Measurements from ENCODE around the gene MAGI2. TPM values are rescaled to one million over a fixed set of nuclear protein-coding genes. Genes with fewer than 3 reads are reported as not detected.

Gene MAGI2
- total RNA-seq, 1 experiment from 2014 or later, result 0.84 TPM

- no peak for DNase-seq (ENCODE audit: low read depth)
- in situ Hi-C loops (cut with HindIII; ENCODE audit: low pct_unique_long_range_greater_than_20kb, low sequenced_read_pairs), result no loop called here
Measured at GRCh38 chr7:78441737-78442136, 1011.7 kb downstream of the MAGI2 start.

GRCh38 chr7:78438433-78438832, 1015.0 kb downstream of the MAGI2 start:
- in situ Hi-C loops (cut with HindIII; ENCODE audit: low pct_unique_long_range_greater_than_20kb, low sequenced_read_pairs), result no loop called here
- DNase-seq (ENCODE audit: low read depth), result no peak

DNA sequence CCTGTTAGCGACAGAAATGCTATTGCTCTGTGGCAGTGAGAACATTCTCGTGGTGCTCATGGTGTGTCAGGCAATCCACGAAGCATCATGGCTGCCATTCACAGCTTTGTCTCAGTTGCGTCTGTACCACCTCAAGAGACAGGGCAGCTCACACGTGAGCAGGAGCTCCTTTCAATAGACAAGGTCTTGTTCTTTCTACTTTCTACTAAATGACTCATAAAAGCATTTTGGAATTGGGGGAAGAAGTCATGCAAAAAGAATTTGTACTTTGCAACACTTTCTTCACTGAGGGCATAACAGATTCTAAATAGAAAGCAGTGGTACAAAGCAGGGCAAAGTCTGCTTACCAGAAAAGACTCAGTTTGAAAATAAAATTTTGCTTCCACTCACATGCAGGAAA, 1016.3 kb downstream of the MAGI2 start:
- in situ Hi-C loops (cut with HindIII; ENCODE audit: low pct_unique_long_range_greater_than_20kb, low sequenced_read_pairs), result no loop called here
- no peak for DNase-seq (ENCODE audit: low read depth)

DNA sequence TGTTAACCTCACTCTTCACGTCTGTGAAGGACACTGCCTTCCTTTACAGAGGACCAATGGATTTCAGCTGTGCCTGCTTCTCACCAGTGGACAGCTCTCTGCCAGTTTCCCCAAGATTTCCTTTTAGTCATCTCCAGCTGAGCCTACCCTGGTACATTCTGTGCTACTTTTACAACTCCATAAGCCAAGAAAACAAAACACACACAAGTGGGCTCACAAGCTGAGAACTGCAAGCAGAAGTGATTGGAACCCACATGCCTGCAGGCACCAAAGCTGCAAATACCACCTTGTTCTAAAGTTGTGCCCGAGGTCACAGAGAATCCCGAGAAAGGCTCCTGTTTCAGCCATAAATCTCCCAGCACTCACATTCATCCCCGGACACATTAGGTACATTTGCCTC, 1018.1 kb downstream of the MAGI2 start:
- DNase-seq (ENCODE audit: low read depth), result no peak
- in situ Hi-C loops (cut with HindIII; ENCODE audit: low pct_unique_long_range_greater_than_20kb, low sequenced_read_pairs), result no loop called here

DNA sequence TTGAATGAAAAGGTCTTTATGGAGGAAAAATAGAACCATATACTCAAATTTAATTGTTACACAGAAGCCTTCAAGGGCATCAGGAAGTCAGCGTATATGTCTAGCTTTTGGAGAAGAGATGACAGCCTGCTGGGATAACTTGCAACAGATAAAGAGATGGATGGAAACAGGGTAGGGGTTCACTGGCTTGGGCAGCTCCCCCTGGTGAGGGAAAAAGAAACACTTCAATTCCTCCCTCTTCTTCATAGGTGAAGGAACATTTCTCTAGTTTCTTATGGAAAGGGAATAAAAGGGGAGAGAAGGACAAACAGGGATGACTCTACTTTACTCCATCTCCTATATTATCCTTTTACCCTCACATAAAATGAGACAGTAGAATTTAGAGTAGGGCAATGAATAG, 1019.2 kb downstream of the MAGI2 start:
- in situ Hi-C loops (cut with HindIII; ENCODE audit: low pct_unique_long_range_greater_than_20kb, low sequenced_read_pairs), result no loop called here
- DNase-seq (ENCODE audit: low read depth), result no peak

- in situ Hi-C loops (cut with HindIII; ENCODE audit: low pct_unique_long_range_greater_than_20kb, low sequenced_read_pairs), result no loop called here
- DNase-seq (ENCODE audit: low read depth), result no peak
Measured at GRCh38 chr7:78433421-78433820, 1020.0 kb downstream of the MAGI2 start.

- in situ Hi-C loops (cut with HindIII; ENCODE audit: low pct_unique_long_range_greater_than_20kb, low sequenced_read_pairs), result no loop called here
- no peak for DNase-seq (ENCODE audit: low read depth)
Measured at GRCh38 chr7:78429878-78430277, 1023.6 kb downstream of the MAGI2 start.

- in situ Hi-C loops (cut with HindIII; ENCODE audit: low pct_unique_long_range_greater_than_20kb, low sequenced_read_pairs), result no loop called here
- DNase-seq (ENCODE audit: low read depth), result no peak
Measured at GRCh38 chr7:78427209-78427608, 1026.3 kb downstream of the MAGI2 start.

DNA sequence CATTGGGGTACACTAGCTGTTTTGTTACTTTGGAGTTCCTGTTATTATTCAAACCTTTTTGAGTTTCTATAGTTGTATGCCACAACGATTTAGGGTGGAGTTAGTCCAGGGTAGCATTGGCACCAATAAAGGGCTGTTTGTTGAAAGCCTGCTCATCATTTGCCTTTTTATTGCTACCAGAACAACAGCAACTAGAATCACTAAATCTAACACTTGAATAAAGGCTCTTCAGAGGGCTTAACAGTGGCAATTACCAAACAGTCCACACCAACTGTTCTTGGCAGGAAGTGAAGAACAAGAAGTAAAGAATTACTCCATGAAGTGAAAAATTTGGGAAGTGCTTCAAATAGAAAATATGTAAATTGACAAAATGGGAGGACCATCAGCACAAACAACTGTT, 1033.5 kb downstream of the MAGI2 start:
- in situ Hi-C loops (cut with HindIII; ENCODE audit: low pct_unique_long_range_greater_than_20kb, low sequenced_read_pairs), result no loop called here
- DNase-seq (ENCODE audit: low read depth), result no peak

DNA sequence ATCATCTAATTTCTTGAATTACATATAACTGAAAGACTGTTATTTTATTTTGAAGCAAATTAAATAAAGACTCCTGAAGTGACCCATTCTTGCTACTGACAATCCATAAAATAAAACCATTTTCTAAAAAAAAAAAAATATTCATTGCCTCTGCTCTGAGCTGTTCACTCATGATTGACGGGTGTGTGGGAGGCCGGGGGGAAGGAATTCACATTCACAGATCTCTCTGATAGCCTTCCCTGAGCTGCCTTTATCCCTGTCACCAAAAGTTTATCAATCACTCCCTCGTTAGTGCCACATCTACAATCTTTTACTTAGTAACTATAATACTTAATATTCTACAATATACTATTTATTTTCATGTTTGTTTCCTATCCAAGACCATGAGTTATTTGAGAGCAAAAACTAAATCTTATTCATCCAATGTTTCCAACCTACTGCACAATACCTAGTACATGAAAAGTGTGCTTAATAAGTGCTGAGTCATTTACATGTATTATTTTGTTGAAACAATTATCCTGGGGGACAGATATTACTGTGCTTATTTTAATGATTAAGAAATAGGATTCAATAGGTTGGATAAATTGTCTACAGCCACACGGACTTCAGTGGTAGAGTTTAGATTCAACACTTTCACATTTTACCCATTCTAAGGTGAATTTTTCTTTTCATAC, 1036.2 kb downstream of the MAGI2 start:
- in situ Hi-C loops (cut with HindIII; ENCODE audit: low pct_unique_long_range_greater_than_20kb, low sequenced_read_pairs), result no loop called here
- DNase-seq (ENCODE audit: low read depth), result no peak

DNA sequence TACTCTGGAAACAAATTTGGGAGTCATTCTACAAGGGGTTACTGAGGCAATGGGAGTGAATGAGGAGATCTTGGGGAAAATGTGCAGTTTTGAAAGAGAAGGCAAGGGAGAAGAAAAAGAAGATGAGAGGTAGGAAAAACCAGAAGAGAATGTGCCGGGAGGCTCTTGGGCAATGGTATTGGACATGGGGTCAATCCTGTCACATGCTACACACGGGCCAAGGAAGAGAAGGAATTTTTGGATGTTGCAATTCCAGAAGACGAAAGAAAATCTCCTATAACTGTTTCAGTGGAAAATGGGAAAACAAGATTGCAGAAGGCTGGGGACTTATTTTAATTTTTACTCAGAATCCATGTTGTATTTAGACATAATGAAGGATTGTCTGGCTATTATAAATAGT, 1039.9 kb downstream of the MAGI2 start:
- DNase-seq (ENCODE audit: low read depth), result no peak
- in situ Hi-C loops (cut with HindIII; ENCODE audit: low pct_unique_long_range_greater_than_20kb, low sequenced_read_pairs), result no loop called here

GRCh38 chr7:78412216-78412858, 1041.1 kb downstream of the MAGI2 start:
- no peak for DNase-seq (ENCODE audit: low read depth)
- in situ Hi-C loops (cut with HindIII; ENCODE audit: low pct_unique_long_range_greater_than_20kb, low sequenced_read_pairs), result no loop called here

GRCh38 chr7:78407031-78407430, 1046.4 kb downstream of the MAGI2 start:
- DNase-seq (ENCODE audit: low read depth), result no peak
- in situ Hi-C loops (cut with HindIII; ENCODE audit: low pct_unique_long_range_greater_than_20kb, low sequenced_read_pairs), result no loop called here

- in situ Hi-C loops (cut with HindIII; ENCODE audit: low pct_unique_long_range_greater_than_20kb, low sequenced_read_pairs), result no loop called here
- no peak for DNase-seq (ENCODE audit: low read depth)
Measured at GRCh38 chr7:78406531-78406930, 1046.9 kb downstream of the MAGI2 start.

DNA sequence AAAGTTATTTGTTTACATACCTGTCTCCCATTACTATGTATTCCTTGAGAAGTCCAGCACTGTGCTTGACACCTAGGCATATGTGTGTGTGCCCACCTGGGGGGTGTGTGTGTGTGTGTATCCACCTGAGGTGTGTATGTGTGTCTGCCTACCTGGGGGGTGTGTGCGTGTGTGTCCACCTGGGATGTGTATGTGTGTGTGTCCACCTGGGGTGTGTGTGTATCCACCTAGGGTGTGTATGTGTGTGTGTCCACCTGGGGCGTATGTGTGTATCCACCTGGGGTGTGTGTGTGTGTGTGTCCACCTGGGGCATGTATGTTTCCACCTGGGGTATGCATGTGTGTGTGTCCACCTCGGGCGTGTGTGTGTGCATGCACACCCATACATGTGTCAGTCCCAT, 1051.4 kb downstream of the MAGI2 start:
- in situ Hi-C loops (cut with HindIII; ENCODE audit: low pct_unique_long_range_greater_than_20kb, low sequenced_read_pairs), result no loop called here
- no peak for DNase-seq (ENCODE audit: low read depth)

DNA sequence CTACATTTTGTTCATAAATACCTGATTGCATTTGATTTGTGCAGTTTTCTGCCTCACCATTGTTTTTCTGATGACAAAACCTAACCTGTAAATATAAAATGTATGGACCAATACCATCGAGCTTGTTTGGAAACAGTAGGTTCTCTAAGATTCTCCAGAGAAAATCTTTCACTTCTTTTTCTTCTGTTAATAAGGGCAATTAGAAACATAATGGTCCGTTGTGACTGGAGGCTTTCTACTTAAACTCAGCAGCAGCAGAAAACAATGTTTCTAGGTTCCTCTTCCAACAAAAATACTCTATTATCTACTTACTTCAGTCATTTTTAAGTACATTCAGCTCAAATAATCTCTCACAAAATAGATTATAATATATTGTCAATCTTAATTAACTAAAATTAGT, 1053.4 kb downstream of the MAGI2 start:
- in situ Hi-C loops (cut with HindIII; ENCODE audit: low pct_unique_long_range_greater_than_20kb, low sequenced_read_pairs), result no loop called here
- DNase-seq (ENCODE audit: low read depth), result no peak

GRCh38 chr7:78399033-78399769, 1054.3 kb downstream of the MAGI2 start:
- in situ Hi-C loops (cut with HindIII; ENCODE audit: low pct_unique_long_range_greater_than_20kb, low sequenced_read_pairs), result no loop called here
- DNase-seq (ENCODE audit: low read depth), result no peak

GRCh38 chr7:78398576-78398975, 1054.9 kb downstream of the MAGI2 start:
- DNase-seq (ENCODE audit: low read depth), result no peak
- in situ Hi-C loops (cut with HindIII; ENCODE audit: low pct_unique_long_range_greater_than_20kb, low sequenced_read_pairs), result no loop called here

DNA sequence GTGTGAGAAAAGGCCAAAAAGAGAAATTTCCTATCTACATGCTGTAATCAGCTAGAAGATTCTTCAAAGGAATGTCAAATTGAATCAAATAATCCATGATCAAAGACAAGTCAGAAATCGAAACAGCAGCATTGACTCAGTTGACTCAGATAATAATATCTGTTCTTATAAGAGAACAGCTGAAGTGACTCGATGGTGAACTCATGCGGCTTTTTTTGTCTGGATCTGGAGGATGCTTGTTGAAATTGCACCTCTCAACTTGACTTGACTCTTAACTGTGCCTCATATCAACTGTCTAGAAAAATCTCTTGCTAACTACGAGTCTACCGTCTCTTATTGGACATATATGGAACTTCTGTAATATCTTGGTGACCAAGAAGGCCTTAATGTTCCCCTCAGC, 1055.4 kb downstream of the MAGI2 start:
- in situ Hi-C loops (cut with HindIII; ENCODE audit: low pct_unique_long_range_greater_than_20kb, low sequenced_read_pairs), result no loop called here
- no peak for DNase-seq (ENCODE audit: low read depth)

GRCh38 chr7:78396210-78396609, 1057.3 kb downstream of the MAGI2 start:
- in situ Hi-C loops (cut with HindIII; ENCODE audit: low pct_unique_long_range_greater_than_20kb, low sequenced_read_pairs), result no loop called here
- DNase-seq (ENCODE audit: low read depth), result no peak
